Measurements from ENCODE around the gene GTPBP2. TPM values are rescaled to one million over a fixed set of nuclear protein-coding genes. Genes with fewer than 3 reads are reported as not detected.
"Not testable (repeated sequence)": the region's sequence is repeated elsewhere in the genome, so short reads cannot be mapped to it uniquely, and the experiment has no call there.

Gene GTPBP2
- polyA plus RNA-seq, 3 donors: 47.4 to 67.8 (median 65.4) TPM

- DNase-seq: peak; percentile 42
These were observed 1.8 kb downstream of the GTPBP2 start for GRCh38 chr6:43627008-43627825.

- no peak for DNase-seq
These were observed 3.6 kb downstream of the GTPBP2 start for GRCh38 chr6:43625393-43625992.

- no peak for DNase-seq
These were observed 4.2 kb downstream of the GTPBP2 start for GRCh38 chr6:43624786-43625288.

- no peak for DNase-seq
These were observed 4.9 kb downstream of the GTPBP2 start for GRCh38 chr6:43623880-43624785.

- no peak for DNase-seq
These were observed 6.5 kb downstream of the GTPBP2 start for GRCh38 chr6:43622541-43622940.

GRCh38 chr6:43621836-43622180 is 7.3 kb downstream of the GTPBP2 start:
- no peak for DNase-seq

- no peak for DNase-seq
These were observed 7.8 kb downstream of the GTPBP2 start for GRCh38 chr6:43621078-43621835.

GRCh38 chr6:43616725-43617472 is 12.2 kb downstream of the GTPBP2 start:
- no peak for DNase-seq

GRCh38 chr6:43614396-43614730 is 14.7 kb downstream of the GTPBP2 start:
- DNase-seq: no peak

GRCh38 chr6:43613721-43614395 is 15.2 kb downstream of the GTPBP2 start:
- no peak for DNase-seq

- no peak for DNase-seq
These were observed 18.6 kb downstream of the GTPBP2 start for GRCh38 chr6:43610431-43610830.

- no peak for DNase-seq
These were observed 19.7 kb downstream of the GTPBP2 start for GRCh38 chr6:43609402-43609801.

GRCh38 chr6:43608807-43609206 is 20.3 kb downstream of the GTPBP2 start:
- DNase-seq: no peak

- peak; percentile 75 for DNase-seq
These were observed 20.7 kb downstream of the GTPBP2 start for GRCh38 chr6:43608310-43608763.

GRCh38 chr6:43606019-43606418 is 23.0 kb downstream of the GTPBP2 start:
- no peak for DNase-seq

- no peak for DNase-seq
These were observed 24.9 kb downstream of the GTPBP2 start for GRCh38 chr6:43604174-43604573.

GRCh38 chr6:43600595-43600994 is 28.5 kb downstream of the GTPBP2 start:
- DNase-seq: no peak

- DNase-seq: no peak
These were observed 35.1 kb downstream of the GTPBP2 start for GRCh38 chr6:43593938-43594337.

- DNase-seq: not testable (repeated sequence)
These were observed 39.5 kb downstream of the GTPBP2 start for GRCh38 chr6:43589564-43589963.

- no peak for DNase-seq
These were observed 40.9 kb downstream of the GTPBP2 start for GRCh38 chr6:43588194-43588593.

Measured in renal pelvis (tissue), 4 donors.